ENCODE measurements around the gene TBX15.

The TBX15 gene

DNA sequence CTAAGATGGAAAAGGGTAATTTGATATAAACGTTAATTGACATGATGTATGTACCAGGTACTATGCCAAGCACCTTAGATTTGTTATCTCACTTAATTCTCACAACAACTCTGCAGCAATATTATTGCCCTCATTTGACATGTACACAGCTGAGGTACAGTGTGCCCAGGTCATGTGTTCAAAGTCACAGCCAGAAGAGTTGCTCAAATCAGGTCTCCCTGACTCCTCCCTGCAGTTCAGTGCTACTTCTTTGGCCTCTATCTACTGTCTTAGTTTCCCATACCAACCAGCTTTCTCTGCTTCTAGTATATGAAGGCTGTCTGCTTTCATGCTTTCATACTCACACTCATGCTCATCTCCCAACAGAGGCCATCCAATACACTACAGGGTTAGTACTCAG, 15.1 kb downstream of the TBX15 start:
- H3K27me3 ChIP-seq (ENCODE audit: control insufficient read depth in 1 of 2, insufficient read depth in 1 of 2, low read length in 2 of 2) = peaks cover 0 to 5% of the 10 kb centered on the region in 2 experiments
- WGBS = 84% methylated on average over 1 of the region's 1 CpG
- H2AK5ac ChIP-seq (ENCODE audit: low read length, severe bottlenecking) = no peak overlapping the region
- no peak overlapping the region for H4K91ac ChIP-seq (ENCODE audit: low read length)
- no peak overlapping the region for H2BK15ac ChIP-seq (ENCODE audit: low read depth, poor library complexity, severe bottlenecking)
- H2BK5ac ChIP-seq (ENCODE audit: low read depth, low read length, poor library complexity, severe bottlenecking) = no peak overlapping the region
- peaks cover 0 to 3% of the 10 kb centered on the region in 2 experiments for H3K36me3 ChIP-seq (ENCODE audit: control insufficient read depth in 1 of 2, insufficient read depth in 2 of 2, low read depth in 1 of 2, low read length in 2 of 2)
- peaks cover 4% of the 10 kb centered on the region for H3K79me1 ChIP-seq (replicated peaks; ENCODE audit: low read length, poor library complexity, severe bottlenecking)
- no peak overlapping the region for H3K18ac ChIP-seq (ENCODE audit: low read depth in 1 of 2, low read length in 2 of 2)
- no peak overlapping the region for H2BK12ac ChIP-seq (ENCODE audit: low read length in 2 of 2)
- no peak overlapping the region for H2AFZ ChIP-seq (ENCODE audit: low read depth, low read length)
- DNase-seq = no peak
- no peak overlapping the region for H3K4me3 ChIP-seq (ENCODE audit: insufficient read depth in 1 of 2, low read depth in 1 of 2, low read length in 2 of 2)
- H3K14ac ChIP-seq (ENCODE audit: low read length in 2 of 2) = no peak overlapping the region
- no peak overlapping the region for H2BK120ac ChIP-seq (ENCODE audit: low read depth, low read length)
- H3K4ac ChIP-seq (ENCODE audit: low read depth in 1 of 2, low read length in 2 of 2) = no peak overlapping the region
- H3K4me1 ChIP-seq (ENCODE audit: control insufficient read depth, insufficient read depth, low read depth, low read length) = peaks cover 3% of the 10 kb centered on the region
- H4K8ac ChIP-seq (ENCODE audit: low read length) = no peak overlapping the region
- no peaks in the 10 kb centered on the region for H3K9me3 ChIP-seq (ENCODE audit: control insufficient read depth, low read length)
- no peak overlapping the region for H3K23ac ChIP-seq (ENCODE audit: low read length in 2 of 2)
- no peak overlapping the region for H3K9ac ChIP-seq (ENCODE audit: low read length)
- H3K27ac ChIP-seq (ENCODE audit: low read length, poor library complexity, severe bottlenecking) = no peak overlapping the region
- no peak overlapping the region for H3K4me2 ChIP-seq (ENCODE audit: low read length, poor library complexity, severe bottlenecking)

DNA sequence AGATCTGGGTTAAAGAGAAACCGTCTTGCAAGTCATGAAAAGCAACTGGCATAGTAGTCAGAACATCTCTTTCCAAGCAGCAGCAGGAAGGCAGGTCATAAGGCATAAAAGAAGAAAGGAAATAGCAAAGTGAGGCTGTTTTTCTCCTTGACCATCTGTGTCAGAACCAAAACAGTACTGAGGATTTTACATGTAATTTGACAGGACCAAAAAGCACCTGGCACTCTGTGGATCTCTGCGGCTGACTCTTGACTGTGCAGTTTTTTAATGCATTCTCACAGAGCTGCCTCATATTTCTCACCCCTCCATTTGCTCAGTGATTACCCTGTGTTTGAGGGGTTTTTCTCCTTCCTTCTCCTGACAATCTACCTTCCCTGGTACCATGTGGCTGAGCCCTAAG, 17.7 kb downstream of the TBX15 start:
- Histone ChIP-seq H2BK15ac (ENCODE audit: low read depth, poor library complexity, severe bottlenecking) (no peak overlapping the region), H3K4me1 (ENCODE audit: control insufficient read depth, insufficient read depth, low read depth, low read length) (peaks cover 3% of the 10 kb centered on the region), H3K27me3 (ENCODE audit: control insufficient read depth in 1 of 2, insufficient read depth in 1 of 2, low read length in 2 of 2) (peaks cover 0 to 5% of the 10 kb centered on the region in 2 experiments), H3K79me1 (replicated peaks; ENCODE audit: low read length, poor library complexity, severe bottlenecking) (peaks cover 4% of the 10 kb centered on the region), H2AFZ (ENCODE audit: low read depth, low read length) (no peak overlapping the region), H4K91ac (ENCODE audit: low read length) (no peak overlapping the region), H4K8ac (ENCODE audit: low read length) (no peak overlapping the region), H3K36me3 (ENCODE audit: control insufficient read depth in 1 of 2, insufficient read depth in 2 of 2, low read depth in 1 of 2, low read length in 2 of 2) (peaks cover 0 to 3% of the 10 kb centered on the region in 2 experiments), H2AK5ac (ENCODE audit: low read length, severe bottlenecking) (no peak overlapping the region), H3K18ac (ENCODE audit: low read depth in 1 of 2, low read length in 2 of 2) (no peak overlapping the region), H3K23ac (ENCODE audit: low read length in 2 of 2) (no peak overlapping the region), H3K27ac (ENCODE audit: low read length, poor library complexity, severe bottlenecking) (no peak overlapping the region), H2BK120ac (ENCODE audit: low read depth, low read length) (no peak overlapping the region), H3K9me3 (ENCODE audit: control insufficient read depth, low read length) (no peaks in the 10 kb centered on the region), H3K4me3 (ENCODE audit: insufficient read depth in 1 of 2, low read depth in 1 of 2, low read length in 2 of 2) (no peak overlapping the region), H3K9ac (ENCODE audit: low read length) (no peak overlapping the region), H3K4ac (ENCODE audit: low read depth in 1 of 2, low read length in 2 of 2) (no peak overlapping the region), H2BK12ac (ENCODE audit: low read length in 2 of 2) (no peak overlapping the region), H3K14ac (ENCODE audit: low read length in 2 of 2) (no peak overlapping the region), H3K4me2 (ENCODE audit: low read length, poor library complexity, severe bottlenecking) (no peak overlapping the region), H2BK5ac (ENCODE audit: low read depth, low read length, poor library complexity, severe bottlenecking) (no peak overlapping the region)
- no peak for DNase-seq
- 71% methylated on average over 2 of the region's 2 CpGs for WGBS

DNA sequence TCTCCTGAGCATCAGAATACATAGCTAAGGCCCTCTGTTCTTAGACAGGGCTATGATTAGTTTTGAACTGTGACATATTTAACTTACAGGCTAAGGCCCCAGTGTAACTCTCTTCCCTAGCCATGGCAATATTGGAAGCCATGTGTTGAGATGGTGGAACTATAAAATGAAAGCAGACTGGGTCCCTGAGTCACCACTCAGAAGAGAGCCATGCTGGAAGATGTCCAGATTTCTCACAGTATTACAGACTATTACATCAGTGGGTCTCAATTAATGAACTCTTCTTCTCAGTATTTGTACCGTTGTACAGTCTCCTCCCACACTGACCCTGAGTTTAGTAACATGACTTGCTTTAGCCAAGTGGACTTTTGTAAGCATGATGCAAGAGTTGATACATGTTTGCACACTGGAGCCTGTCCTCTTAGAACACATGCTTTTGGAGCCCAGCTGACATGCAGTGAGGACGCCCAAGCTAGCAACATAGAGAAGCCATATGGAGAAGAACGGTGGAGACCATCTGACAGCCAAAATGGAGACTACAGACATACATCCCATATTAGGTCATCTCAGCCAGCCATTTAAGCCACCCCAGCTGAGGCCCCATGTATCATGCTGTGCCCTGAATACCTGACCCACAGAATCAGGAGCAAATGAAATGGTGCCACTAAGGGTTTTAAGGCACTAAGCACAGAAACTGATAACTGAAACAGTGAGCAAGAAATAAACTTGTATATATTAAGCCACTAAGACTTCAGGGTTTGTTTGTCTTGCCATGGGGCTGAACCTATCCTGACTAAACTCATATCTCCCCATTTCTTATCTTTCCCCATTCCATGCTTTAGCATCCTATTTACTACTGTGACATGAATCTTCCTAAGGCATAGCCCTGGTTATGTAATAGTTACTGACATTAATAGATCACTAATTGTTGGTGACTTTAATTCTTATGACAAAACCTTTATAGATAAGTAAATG, 24.4 kb downstream of the TBX15 start:
- H3K27me3 ChIP-seq (ENCODE audit: control insufficient read depth in 1 of 2, insufficient read depth in 1 of 2, low read length in 2 of 2) = peaks cover 0 to 6% of the 10 kb centered on the region in 2 experiments
- H4K8ac ChIP-seq (ENCODE audit: low read length) = no peak overlapping the region
- H2BK12ac ChIP-seq (ENCODE audit: low read length in 2 of 2) = no peak overlapping the region
- 97% methylated on average over 3 of the region's 3 CpGs for WGBS
- H3K14ac ChIP-seq (ENCODE audit: low read length in 2 of 2) = no peak overlapping the region
- no peak overlapping the region for H2AFZ ChIP-seq (ENCODE audit: low read depth, low read length)
- DNase-seq = peak; percentile 57
- no peaks in the 10 kb centered on the region for H3K9me3 ChIP-seq (ENCODE audit: control insufficient read depth, low read length)
- no peaks in the 10 kb centered on the region for H3K36me3 ChIP-seq (ENCODE audit: control insufficient read depth in 1 of 2, insufficient read depth in 2 of 2, low read depth in 1 of 2, low read length in 2 of 2)
- H3K23ac ChIP-seq (ENCODE audit: low read length in 2 of 2) = no peak overlapping the region
- H4K91ac ChIP-seq (ENCODE audit: low read length) = no peak overlapping the region
- no peak overlapping the region for H2BK5ac ChIP-seq (ENCODE audit: low read depth, low read length, poor library complexity, severe bottlenecking)
- no peak overlapping the region for H3K9ac ChIP-seq (ENCODE audit: low read length)
- no peak overlapping the region for H3K4me3 ChIP-seq (ENCODE audit: insufficient read depth in 1 of 2, low read depth in 1 of 2, low read length in 2 of 2)
- no peak overlapping the region for H3K27ac ChIP-seq (ENCODE audit: low read length, poor library complexity, severe bottlenecking)
- no peak overlapping the region for H3K18ac ChIP-seq (ENCODE audit: low read depth in 1 of 2, low read length in 2 of 2)
- no peak overlapping the region for H2BK15ac ChIP-seq (ENCODE audit: low read depth, poor library complexity, severe bottlenecking)
- H3K79me1 ChIP-seq (replicated peaks; ENCODE audit: low read length, poor library complexity, severe bottlenecking) = peaks cover 3% of the 10 kb centered on the region
- peaks cover 14% of the 10 kb centered on the region for H3K4me1 ChIP-seq (ENCODE audit: control insufficient read depth, insufficient read depth, low read depth, low read length)
- H2AK5ac ChIP-seq (ENCODE audit: low read length, severe bottlenecking) = peak overlapping the region; percentile 34
- H3K4ac ChIP-seq (ENCODE audit: low read depth in 1 of 2, low read length in 2 of 2) = no peak overlapping the region
- no peak overlapping the region for H2BK120ac ChIP-seq (ENCODE audit: low read depth, low read length)
- no peak overlapping the region for H3K4me2 ChIP-seq (ENCODE audit: low read length, poor library complexity, severe bottlenecking)

- 50% methylated on average over 1 of the region's 2 CpGs for WGBS
- H3K4me1 ChIP-seq (ENCODE audit: control insufficient read depth, insufficient read depth, low read depth, low read length) = peaks cover 16% of the 10 kb centered on the region
These were observed 25.0 kb downstream of the TBX15 start for GRCh38 chr1:118963138-118963455.

More at GRCh38 chr1:118963138-118963455, 25.0 kb downstream of the TBX15 start:
- no peak overlapping the region for H3K4ac ChIP-seq (ENCODE audit: low read depth in 1 of 2, low read length in 2 of 2)
- H3K4me2 ChIP-seq (ENCODE audit: low read length, poor library complexity, severe bottlenecking) = no peak overlapping the region
- H3K79me1 ChIP-seq (replicated peaks; ENCODE audit: low read length, poor library complexity, severe bottlenecking) = peaks cover 5% of the 10 kb centered on the region
- H3K27me3 ChIP-seq (ENCODE audit: control insufficient read depth in 1 of 2, insufficient read depth in 1 of 2, low read length in 2 of 2) = peaks cover 0 to 6% of the 10 kb centered on the region in 2 experiments
- no peak overlapping the region for H2BK12ac ChIP-seq (ENCODE audit: low read length in 2 of 2)
- no peak overlapping the region for H3K4me3 ChIP-seq (ENCODE audit: insufficient read depth in 1 of 2, low read depth in 1 of 2, low read length in 2 of 2)
- no peak overlapping the region for H3K9ac ChIP-seq (ENCODE audit: low read length)
- no peak overlapping the region for H3K27ac ChIP-seq (ENCODE audit: low read length, poor library complexity, severe bottlenecking)
- H3K9me3 ChIP-seq (ENCODE audit: control insufficient read depth, low read length) = no peaks in the 10 kb centered on the region
- no peak for DNase-seq
- no peak overlapping the region for H3K23ac ChIP-seq (ENCODE audit: low read length in 2 of 2)
- no peak overlapping the region for H2BK15ac ChIP-seq (ENCODE audit: low read depth, poor library complexity, severe bottlenecking)
- no peak overlapping the region for H4K91ac ChIP-seq (ENCODE audit: low read length)
- no peak overlapping the region for H3K18ac ChIP-seq (ENCODE audit: low read depth in 1 of 2, low read length in 2 of 2)
- no peak overlapping the region for H3K14ac ChIP-seq (ENCODE audit: low read length in 2 of 2)
- H2AK5ac ChIP-seq (ENCODE audit: low read length, severe bottlenecking) = no peak overlapping the region
- no peaks in the 10 kb centered on the region for H3K36me3 ChIP-seq (ENCODE audit: control insufficient read depth in 1 of 2, insufficient read depth in 2 of 2, low read depth in 1 of 2, low read length in 2 of 2)
- no peak overlapping the region for H2AFZ ChIP-seq (ENCODE audit: low read depth, low read length)
- no peak overlapping the region for H2BK5ac ChIP-seq (ENCODE audit: low read depth, low read length, poor library complexity, severe bottlenecking)
- no peak overlapping the region for H2BK120ac ChIP-seq (ENCODE audit: low read depth, low read length)
- no peak overlapping the region for H4K8ac ChIP-seq (ENCODE audit: low read length)
